ENCODE data around the gene SLC6A8.
A peak's percentile ranks its signal among the peaks of the same experiment; 100 is the strongest.

Gene SLC6A8

DNA sequence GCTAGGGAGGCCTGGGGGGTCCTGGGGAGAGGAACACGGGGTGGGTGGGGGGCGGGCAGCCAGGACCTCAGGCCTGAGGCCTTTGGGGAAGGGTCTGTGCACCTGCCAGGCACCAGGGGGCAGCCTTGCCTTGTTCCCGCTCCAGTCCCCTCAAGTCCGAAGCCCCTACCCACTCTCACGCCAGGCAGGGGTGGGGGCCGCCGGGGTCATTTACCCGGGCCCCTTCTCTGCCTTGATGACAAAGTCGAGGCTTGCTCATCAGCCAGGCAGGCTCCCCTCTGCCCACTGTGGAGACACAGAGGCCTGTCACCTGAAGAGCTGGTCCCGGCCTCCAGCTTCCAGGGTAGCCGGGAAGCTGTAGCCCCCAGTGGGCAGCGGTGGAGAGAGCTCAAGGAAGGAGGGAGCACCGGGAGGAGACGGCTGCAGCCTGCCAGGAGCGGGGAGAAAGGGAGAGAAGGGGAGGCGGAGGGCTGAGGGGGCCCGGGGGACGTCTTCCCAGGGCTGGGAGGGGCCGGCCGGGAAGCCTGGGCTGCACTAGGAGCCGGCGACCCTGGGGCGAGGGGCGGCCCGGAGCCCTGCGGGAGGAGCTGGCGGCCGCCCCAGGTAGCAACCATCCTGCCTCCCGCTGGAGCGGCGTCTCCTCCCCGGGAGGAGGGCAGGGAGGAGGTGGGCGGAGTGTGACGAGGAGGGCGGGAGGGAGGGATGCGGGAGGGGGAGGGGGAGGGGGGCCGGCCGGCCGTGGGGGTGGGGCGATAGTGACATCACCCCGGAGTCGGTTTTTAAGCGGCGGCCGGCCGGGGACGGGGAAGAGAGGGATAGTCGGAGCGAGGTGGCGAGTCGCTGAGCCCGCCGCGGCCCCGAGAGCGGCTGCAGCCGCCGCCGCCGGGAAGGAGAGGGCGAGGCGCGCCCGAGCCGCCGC lies at the start of gene SLC6A8:
Gene SLC6A8 (plus strand): TSS at position 806 of the 919 bp plus-strand sequence. CDS start 649 bp downstream, outside the sequence.
- no peaks in the 10 kb centered on the region for H3K36me3 ChIP-seq (ENCODE audit: control insufficient read depth, insufficient read depth, low read length)
- H3K79me2 ChIP-seq, result no peaks in the 10 kb centered on the region
- no peak within 1 kb of the TSS for H3K27ac ChIP-seq
- no peak within 1 kb of the TSS for H3K9ac ChIP-seq
- H3K9me3 ChIP-seq (ENCODE audit: control insufficient read depth, low read length), result no peaks in the 10 kb centered on the region
- H3K4me1 ChIP-seq, result no peaks in the 10 kb centered on the region
- H3K4me2 ChIP-seq (ENCODE audit: low read length), result peak within 1 kb of the TSS; percentile 25
- TF ChIP-seq, protein P1, sequence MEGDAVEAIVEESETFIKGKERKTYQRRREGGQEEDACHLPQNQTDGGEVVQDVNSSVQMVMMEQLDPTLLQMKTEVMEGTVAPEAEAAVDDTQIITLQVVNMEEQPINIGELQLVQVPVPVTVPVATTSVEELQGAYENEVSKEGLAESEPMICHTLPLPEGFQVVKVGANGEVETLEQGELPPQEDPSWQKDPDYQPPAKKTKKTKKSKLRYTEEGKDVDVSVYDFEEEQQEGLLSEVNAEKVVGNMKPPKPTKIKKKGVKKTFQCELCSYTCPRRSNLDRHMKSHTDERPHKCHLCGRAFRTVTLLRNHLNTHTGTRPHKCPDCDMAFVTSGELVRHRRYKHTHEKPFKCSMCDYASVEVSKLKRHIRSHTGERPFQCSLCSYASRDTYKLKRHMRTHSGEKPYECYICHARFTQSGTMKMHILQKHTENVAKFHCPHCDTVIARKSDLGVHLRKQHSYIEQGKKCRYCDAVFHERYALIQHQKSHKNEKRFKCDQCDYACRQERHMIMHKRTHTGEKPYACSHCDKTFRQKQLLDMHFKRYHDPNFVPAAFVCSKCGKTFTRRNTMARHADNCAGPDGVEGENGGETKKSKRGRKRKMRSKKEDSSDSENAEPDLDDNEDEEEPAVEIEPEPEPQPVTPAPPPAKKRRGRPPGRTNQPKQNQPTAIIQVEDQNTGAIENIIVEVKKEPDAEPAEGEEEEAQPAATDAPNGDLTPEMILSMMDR (IDR thresholded peaks at IDR 0.05), result peak; percentile 23
- H3K4me3 ChIP-seq (ENCODE audit: low read depth, low read length), result peak within 1 kb of the TSS; percentile 31
- H3K27me3 ChIP-seq (ENCODE audit: control insufficient read depth, insufficient read depth, low read length), result no peaks in the 10 kb centered on the region
- peak within 1 kb of the TSS; percentile 89 for H2AFZ ChIP-seq

DNA sequence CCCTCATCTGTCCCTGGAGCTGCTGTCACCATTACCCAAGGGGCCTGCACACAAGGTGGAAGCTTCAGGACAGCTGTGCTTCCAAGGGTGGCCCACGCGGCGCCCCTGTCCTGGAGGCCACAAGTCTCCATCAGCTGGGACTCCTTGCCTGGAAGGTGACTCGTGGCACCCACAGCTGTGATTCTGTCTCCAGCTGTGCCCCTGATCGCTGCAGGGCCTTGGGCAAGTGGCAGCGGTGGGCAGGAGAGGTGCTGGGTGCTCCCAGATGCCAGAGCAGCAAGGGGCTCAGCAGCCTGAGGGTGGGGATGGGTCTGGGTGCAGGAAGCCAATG lies 49.7 kb upstream of the SLC6A8 start:
- Histone ChIP-seq H3K27ac (no peak overlapping the region), H3K4me3 (ENCODE audit: low read depth, low read length) (no peak overlapping the region), H3K9ac (no peak overlapping the region), H3K79me2 (no peaks in the 10 kb centered on the region), H3K9me3 (ENCODE audit: control insufficient read depth, low read length) (no peaks in the 10 kb centered on the region), H3K36me3 (ENCODE audit: control insufficient read depth, insufficient read depth, low read length) (no peaks in the 10 kb centered on the region), H3K4me2 (ENCODE audit: low read length) (no peak overlapping the region), H2AFZ (no peak overlapping the region), H3K4me1 (no peaks in the 10 kb centered on the region), H3K27me3 (ENCODE audit: control insufficient read depth, insufficient read depth, low read length) (no peaks in the 10 kb centered on the region)
- TF ChIP-seq, protein P1 (IDR thresholded peaks at IDR 0.05), result no peak

GRCh38 chrX:153638436-153639176 lies 49.1 kb upstream of the SLC6A8 start:
- Histone ChIP-seq H3K36me3 (ENCODE audit: control insufficient read depth, insufficient read depth, low read length) (no peaks in the 10 kb centered on the region), H2AFZ (no peak overlapping the region), H3K79me2 (no peaks in the 10 kb centered on the region), H3K9ac (no peak overlapping the region), H3K4me1 (no peaks in the 10 kb centered on the region), H3K4me3 (ENCODE audit: low read depth, low read length) (no peak overlapping the region), H3K4me2 (ENCODE audit: low read length) (no peak overlapping the region), H3K27ac (no peak overlapping the region), H3K27me3 (ENCODE audit: control insufficient read depth, insufficient read depth, low read length) (no peaks in the 10 kb centered on the region), H3K9me3 (ENCODE audit: control insufficient read depth, low read length) (no peaks in the 10 kb centered on the region)
- TF ChIP-seq, protein P1 (IDR thresholded peaks at IDR 0.05), result no peak

DNA sequence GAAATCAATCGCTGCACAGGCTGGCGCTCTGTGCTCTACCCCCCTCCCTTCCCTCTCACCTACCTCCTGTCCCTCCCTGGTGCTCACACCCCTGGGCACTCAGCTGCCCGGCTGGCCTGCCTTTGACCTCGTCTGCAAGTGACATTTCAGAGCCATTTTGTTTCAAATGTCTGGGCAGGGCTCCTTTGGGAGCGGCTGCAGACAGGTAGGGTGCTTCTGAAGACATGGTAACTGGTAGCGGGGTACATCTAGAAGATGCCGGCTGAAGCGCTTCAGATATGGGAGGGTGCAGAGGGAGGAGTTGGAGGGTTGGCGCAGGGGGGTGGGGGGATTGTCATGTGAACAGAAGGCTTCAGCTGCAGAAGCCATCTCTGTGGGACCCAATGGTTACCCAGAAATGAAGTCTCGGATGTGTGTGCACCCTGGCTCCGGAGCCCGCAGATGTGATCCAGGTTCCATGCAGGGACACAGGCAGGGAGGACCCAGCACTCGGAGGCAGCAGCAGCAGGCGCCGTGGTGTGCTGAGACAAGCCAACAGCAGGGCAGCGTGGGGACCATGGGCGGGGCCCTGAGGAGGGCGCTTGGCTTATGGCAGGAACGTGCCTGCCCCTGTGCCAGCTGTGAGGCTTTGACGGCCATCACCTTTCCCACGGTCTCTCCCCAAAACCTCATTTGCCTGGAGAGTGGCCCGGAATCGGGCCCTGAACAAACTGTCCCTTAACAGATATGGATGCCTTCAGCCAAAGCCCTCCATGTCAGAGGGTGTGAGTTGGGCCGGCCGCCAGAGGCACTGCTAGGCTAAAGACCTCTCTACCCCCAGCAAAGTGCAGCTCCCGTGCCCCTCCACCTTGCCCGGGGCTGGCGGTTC lies 48.3 kb upstream of the SLC6A8 start:
- Histone ChIP-seq H3K27me3 (ENCODE audit: control insufficient read depth, insufficient read depth, low read length) (no peaks in the 10 kb centered on the region), H3K4me1 (no peaks in the 10 kb centered on the region), H3K9me3 (ENCODE audit: control insufficient read depth, low read length) (no peaks in the 10 kb centered on the region), H2AFZ (no peak overlapping the region), H3K9ac (no peak overlapping the region), H3K79me2 (no peaks in the 10 kb centered on the region), H3K27ac (no peak overlapping the region), H3K4me3 (ENCODE audit: low read depth, low read length) (no peak overlapping the region), H3K36me3 (ENCODE audit: control insufficient read depth, insufficient read depth, low read length) (no peaks in the 10 kb centered on the region), H3K4me2 (ENCODE audit: low read length) (no peak overlapping the region)
- TF ChIP-seq, protein P1 (IDR thresholded peaks at IDR 0.05), result no peak
